Measurements from ENCODE around the gene MYEOV. TPM values are rescaled to one million over a fixed set of nuclear protein-coding genes. Genes with fewer than 3 reads are reported as not detected.

MYEOV gene
- 29.0 and 36.9 TPM in 2 replicates for total RNA-seq

DNA sequence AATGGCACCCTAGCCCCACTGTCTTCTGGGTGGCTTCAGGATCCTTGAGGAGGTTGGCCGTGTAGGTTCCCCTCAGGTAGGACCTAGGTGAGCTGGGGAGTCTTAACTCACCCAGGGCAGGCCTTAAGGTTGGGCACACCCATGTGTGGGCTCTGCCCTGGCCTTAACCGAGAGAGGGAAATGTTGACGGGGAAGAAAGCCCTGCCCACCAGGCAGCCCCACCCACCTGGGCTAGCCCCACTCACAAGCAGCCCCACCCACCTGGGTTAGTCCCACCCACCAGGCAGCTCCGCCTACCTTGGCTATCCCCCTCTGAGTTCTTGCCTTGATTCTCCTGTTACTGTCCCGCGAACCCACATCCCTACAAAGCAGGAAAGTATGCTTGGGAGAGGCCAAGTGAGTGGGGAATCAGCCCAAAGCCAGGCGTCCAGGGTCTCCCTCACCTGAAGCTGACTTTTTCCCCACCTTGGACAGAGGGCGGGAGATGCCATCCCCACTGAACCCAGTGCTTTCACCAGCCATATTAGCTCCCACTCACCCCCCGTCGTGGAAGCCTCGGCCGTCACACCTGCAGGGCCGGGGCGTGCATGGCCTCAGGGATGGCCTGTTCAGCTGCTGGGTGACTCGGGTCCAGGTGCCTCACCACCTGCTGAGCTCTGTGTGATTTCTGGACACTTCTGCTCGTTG lies at the start of gene MYEOV:
TSS of gene MYEOV (plus strand) at position 337 of the 687 bp plus-strand sequence. CDS start 1,200 bp downstream, outside the sequence.
- peak within 1 kb of the TSS; percentile 23 for H3K4me3 ChIP-seq (ENCODE audit: low read depth, low read length)
- no peaks in the 10 kb centered on the region for H3K27me3 ChIP-seq (ENCODE audit: control insufficient read depth, insufficient read depth, low read length)
- DNase-seq (ENCODE audit: low read depth), result no peak
- TF ChIP-seq, protein P1, sequence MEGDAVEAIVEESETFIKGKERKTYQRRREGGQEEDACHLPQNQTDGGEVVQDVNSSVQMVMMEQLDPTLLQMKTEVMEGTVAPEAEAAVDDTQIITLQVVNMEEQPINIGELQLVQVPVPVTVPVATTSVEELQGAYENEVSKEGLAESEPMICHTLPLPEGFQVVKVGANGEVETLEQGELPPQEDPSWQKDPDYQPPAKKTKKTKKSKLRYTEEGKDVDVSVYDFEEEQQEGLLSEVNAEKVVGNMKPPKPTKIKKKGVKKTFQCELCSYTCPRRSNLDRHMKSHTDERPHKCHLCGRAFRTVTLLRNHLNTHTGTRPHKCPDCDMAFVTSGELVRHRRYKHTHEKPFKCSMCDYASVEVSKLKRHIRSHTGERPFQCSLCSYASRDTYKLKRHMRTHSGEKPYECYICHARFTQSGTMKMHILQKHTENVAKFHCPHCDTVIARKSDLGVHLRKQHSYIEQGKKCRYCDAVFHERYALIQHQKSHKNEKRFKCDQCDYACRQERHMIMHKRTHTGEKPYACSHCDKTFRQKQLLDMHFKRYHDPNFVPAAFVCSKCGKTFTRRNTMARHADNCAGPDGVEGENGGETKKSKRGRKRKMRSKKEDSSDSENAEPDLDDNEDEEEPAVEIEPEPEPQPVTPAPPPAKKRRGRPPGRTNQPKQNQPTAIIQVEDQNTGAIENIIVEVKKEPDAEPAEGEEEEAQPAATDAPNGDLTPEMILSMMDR (IDR thresholded peaks at IDR 0.05; ENCODE audit: insufficient read depth, low read length, poor library complexity, severe bottlenecking), result no peak
- H3K36me3 ChIP-seq (ENCODE audit: control insufficient read depth, insufficient read depth, low read length), result no peaks in the 10 kb centered on the region

DNA sequence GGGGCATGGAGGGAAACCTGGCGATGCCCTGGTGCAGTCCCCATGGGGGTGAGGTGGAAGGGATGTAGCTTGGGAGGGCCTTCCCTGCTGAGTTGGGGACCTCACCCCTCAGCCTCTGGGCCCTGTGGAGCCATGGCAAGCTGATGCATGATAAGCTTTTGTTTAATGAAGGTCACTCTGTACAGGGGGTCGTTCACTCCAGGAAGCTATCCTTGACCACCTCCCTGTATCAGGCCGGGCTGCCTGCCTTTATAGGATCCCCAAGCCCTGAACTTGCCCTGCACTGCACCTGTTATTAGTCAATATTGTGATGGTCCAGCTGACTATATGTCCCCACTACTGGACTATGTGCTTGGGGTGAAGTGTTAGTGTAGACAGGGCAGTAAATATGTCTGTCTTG lies 49.7 kb upstream of the MYEOV start:
- Histone ChIP-seq H3K36me3 (ENCODE audit: control insufficient read depth, insufficient read depth, low read length) (no peaks in the 10 kb centered on the region), H3K27me3 (ENCODE audit: control insufficient read depth, insufficient read depth, low read length) (no peaks in the 10 kb centered on the region), H3K4me3 (ENCODE audit: low read depth, low read length) (no peak overlapping the region)
- DNase-seq (ENCODE audit: low read depth), result no peak
- TF ChIP-seq, protein P1 (IDR thresholded peaks at IDR 0.05; ENCODE audit: insufficient read depth, low read length, poor library complexity, severe bottlenecking), result no peak

- no peaks in the 10 kb centered on the region for H3K36me3 ChIP-seq (ENCODE audit: control insufficient read depth, insufficient read depth, low read length)
- TF ChIP-seq, protein P1 (IDR thresholded peaks at IDR 0.05; ENCODE audit: insufficient read depth, low read length, poor library complexity, severe bottlenecking), result no peak
- H3K27me3 ChIP-seq (ENCODE audit: control insufficient read depth, insufficient read depth, low read length), result no peaks in the 10 kb centered on the region
- no peak for DNase-seq (ENCODE audit: low read depth)
- H3K4me3 ChIP-seq (ENCODE audit: low read depth, low read length), result no peak overlapping the region
Observed at GRCh38 chr11:69245041-69245440, 48.9 kb upstream of the MYEOV start.

GRCh38 chr11:69245491-69246345 lies 48.2 kb upstream of the MYEOV start:
- TF ChIP-seq, protein P1 (IDR thresholded peaks at IDR 0.05; ENCODE audit: insufficient read depth, low read length, poor library complexity, severe bottlenecking), result no peak
- no peaks in the 10 kb centered on the region for H3K27me3 ChIP-seq (ENCODE audit: control insufficient read depth, insufficient read depth, low read length)
- no peaks in the 10 kb centered on the region for H3K36me3 ChIP-seq (ENCODE audit: control insufficient read depth, insufficient read depth, low read length)
- DNase-seq (ENCODE audit: low read depth), result no peak
- no peak overlapping the region for H3K4me3 ChIP-seq (ENCODE audit: low read depth, low read length)

GRCh38 chr11:69249311-69250185 lies 44.4 kb upstream of the MYEOV start:
- no peak for DNase-seq (ENCODE audit: low read depth)
- Histone ChIP-seq H3K4me3 (ENCODE audit: low read depth, low read length) (no peak overlapping the region), H3K27me3 (ENCODE audit: control insufficient read depth, insufficient read depth, low read length) (no peaks in the 10 kb centered on the region), H3K36me3 (ENCODE audit: control insufficient read depth, insufficient read depth, low read length) (no peaks in the 10 kb centered on the region)
- TF ChIP-seq, protein P1 (IDR thresholded peaks at IDR 0.05; ENCODE audit: insufficient read depth, low read length, poor library complexity, severe bottlenecking), result no peak
